ENCODE results near the gene INHBC.
A peak's percentile ranks its signal among the peaks of the same experiment; 100 is the strongest.
"Not testable (repeated sequence)": the region's sequence is repeated elsewhere in the genome, so short reads cannot be mapped to it uniquely, and the experiment has no call there.

INHBC gene

GRCh38 chr12:57429473-57430111 lies 5.0 kb upstream of the INHBC start:
- no peak for DNase-seq

DNA sequence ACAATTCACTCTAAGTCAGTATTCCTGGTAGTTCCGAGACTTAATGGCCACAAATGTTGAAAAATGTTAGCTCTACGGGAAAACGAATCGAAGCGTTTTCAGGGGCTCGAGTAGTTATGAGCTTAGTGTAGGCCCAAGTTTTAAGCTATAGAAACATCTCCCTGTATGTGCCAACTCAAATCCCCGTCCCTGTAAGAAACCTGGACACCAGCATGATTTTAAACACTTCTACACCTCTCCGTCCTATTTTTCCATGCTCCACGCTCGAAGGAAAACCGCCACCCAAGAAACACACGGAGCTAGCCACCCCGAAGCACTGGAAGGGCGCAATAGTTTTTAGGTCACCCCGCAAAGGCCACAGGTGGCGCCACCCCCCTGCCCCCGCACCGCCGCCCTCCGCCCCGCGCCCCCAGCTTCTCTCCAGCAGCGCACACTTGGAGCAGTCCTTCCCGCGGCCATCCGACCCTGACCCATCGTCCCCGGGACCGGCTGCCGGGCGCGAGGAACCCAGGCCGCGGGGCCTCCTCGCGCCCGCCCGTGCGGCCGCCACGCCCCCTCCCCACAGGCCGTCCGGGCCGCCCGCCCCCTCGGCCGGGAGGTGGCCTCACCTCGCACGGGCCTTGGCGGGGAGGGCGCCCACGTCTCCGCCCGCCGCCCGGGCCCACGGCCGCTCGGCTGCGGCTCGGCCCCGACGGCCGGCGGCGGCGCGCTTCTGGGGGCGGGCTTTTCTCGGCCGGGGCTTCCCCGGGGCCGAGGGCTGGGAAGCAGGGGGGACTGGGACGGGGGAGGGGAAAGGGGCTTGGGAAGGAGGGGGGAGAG lies 4.3 kb upstream of the INHBC start:
- DNase-seq = peak; percentile 80

GRCh38 chr12:57430931-57431566 lies 3.5 kb upstream of the INHBC start, which contains the start of gene R3HDM2:
Gene R3HDM2 (minus strand): TSS chr12:57431043. CDS start chr12:57310428, 120,615 bp downstream.
- peak; percentile 97 for DNase-seq

GRCh38 chr12:57431654-57432188 lies 2.9 kb upstream of the INHBC start:
- DNase-seq = no peak

DNA sequence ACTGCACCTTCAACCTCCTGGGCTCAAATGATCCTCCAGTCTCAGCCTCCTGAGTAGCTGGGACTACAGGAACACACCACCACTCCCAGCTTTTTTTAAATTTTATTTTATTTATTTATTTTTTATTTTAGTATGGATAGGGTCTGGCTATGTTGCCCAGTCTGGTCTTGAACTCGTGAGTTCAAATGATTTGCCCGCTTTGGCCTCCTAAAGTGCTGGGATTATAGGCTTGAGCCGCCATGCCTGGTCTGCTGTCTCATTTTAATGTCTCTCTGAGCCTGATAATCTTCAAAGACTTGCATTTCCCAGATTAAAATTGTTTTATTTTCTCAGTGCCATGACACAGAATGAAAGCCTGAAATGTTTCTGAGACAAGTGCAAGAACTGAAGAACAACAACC lies 1.2 kb upstream of the INHBC start:
- DNase-seq = no peak

DNA sequence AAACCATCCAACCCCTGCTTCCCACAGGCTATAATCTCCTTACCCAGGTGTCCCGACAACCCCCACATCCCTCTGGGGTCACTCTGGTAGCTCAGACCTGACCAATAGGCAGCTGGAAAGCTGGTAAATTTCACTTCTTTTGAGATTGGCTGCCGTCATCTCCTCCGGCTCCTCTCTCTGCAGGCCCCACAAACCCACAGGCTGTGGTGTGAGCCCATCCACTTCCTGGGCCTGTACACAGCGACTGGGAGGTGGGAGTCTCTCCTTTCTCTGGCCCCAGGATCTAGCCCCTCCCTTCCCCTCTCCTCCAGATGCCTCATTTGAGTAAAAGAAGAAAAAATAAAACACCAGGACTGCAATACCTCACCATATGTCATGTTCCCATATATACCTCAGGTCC lies 709 bp downstream of the INHBC start:
- DNase-seq = no peak

DNA sequence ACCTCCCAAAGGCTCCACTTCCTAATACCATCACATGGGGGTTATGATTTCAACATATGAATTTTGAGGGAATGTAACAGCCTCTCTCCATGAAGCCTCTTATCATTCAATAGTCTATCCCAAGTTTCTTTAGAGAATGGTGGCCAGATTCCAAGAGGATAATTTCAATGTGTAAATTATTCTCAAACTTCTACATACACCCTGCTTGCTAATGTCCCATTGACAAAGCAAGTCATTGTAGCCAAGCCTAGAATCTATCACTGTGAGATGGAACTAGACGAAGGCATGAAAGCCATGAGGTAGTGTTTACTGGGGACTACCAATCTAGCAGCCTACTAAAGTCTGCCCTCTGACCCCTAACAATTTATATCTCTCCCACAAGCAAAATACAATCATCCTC lies 3.8 kb downstream of the INHBC start:
- DNase-seq = no peak

- DNase-seq = no peak
These were observed 5.2 kb downstream of the INHBC start for GRCh38 chr12:57439762-57440266.

DNA sequence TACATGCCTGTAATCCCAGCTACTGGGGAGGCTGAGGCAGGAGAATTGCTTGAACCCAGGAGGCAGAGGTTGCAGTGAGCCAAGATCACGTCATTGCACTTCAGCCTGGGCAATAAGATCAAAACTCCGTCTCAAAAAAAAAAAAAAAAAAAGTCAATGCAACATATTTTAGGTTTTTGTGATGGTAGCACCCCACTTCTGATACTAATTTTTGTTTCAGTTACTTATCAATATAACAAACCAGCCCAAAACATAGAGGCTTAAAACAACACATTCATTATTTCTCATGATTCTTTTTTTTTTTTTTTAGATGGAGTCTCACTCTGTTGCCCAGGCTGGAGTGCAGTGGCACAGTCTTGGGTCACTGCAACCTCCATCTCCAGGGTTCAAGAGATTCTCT lies 6.8 kb downstream of the INHBC start:
- not testable (repeated sequence) for DNase-seq

GRCh38 chr12:57441846-57442427 lies 7.4 kb downstream of the INHBC start:
- DNase-seq = no peak

DNA sequence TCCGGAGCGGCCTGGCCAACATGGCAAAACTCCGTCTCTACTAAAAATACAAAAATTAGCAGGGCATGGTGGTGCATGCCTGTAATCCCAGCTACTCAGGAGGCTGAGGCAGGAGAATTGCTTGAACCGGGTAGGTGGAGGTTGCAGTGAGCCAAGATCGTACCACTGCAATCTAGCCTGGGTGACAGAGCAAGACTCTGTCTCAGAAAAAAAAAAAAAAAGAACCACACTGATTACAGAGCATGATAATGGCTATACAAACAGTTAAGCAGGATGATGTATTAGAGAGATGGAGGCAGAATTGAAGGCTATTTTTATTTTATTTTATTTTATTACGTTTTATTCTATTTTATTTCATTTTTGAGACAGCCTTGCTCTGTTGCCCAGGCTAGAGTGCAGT lies 9.8 kb downstream of the INHBC start:
- DNase-seq = not testable (repeated sequence)

DNA sequence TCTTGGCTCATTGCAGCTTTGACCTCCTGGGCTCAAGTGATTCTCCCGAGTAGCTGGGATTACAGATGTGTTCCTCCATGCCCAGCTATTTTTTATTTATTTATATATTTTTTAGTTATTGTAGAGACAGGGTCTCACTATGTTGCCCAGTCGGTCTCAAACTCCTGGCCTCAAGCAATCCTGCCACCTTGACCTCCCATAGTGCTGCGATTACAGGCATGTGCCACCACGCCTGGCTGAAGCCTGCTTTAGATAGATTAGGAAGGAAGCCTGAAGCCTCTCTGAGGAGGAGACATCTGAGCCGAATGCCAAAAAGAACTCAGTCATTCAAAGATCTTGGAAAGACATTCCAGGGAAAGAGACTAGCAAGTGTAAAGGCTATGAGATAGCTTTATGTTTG lies 10.2 kb downstream of the INHBC start:
- no peak for DNase-seq

- DNase-seq = no peak
These were observed 11.8 kb downstream of the INHBC start for GRCh38 chr12:57446292-57446960.

DNA sequence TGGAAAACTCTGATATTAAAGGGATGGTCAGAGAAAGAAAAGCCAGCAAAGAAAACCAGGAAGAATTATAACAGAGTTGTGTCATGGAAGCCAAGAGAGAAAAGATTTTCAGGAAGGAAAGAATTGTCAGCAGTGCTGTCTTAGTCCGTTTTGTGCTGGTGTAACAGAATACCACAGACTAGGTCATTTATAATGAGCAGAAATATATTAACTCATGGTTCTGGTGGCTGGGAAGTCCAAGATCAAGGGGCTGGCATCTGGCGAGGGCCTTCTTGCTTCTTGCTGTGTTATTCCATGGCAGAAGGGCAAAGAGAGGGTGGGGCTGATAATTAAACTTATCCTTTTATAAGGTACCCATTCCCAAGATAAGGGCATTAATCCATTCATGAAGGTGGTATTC lies 14.1 kb downstream of the INHBC start:
- DNase-seq = no peak

GRCh38 chr12:57449375-57449774 lies 14.8 kb downstream of the INHBC start:
- DNase-seq = no peak

- DNase-seq = no peak
These were observed 15.5 kb downstream of the INHBC start for GRCh38 chr12:57450057-57450456.

DNA sequence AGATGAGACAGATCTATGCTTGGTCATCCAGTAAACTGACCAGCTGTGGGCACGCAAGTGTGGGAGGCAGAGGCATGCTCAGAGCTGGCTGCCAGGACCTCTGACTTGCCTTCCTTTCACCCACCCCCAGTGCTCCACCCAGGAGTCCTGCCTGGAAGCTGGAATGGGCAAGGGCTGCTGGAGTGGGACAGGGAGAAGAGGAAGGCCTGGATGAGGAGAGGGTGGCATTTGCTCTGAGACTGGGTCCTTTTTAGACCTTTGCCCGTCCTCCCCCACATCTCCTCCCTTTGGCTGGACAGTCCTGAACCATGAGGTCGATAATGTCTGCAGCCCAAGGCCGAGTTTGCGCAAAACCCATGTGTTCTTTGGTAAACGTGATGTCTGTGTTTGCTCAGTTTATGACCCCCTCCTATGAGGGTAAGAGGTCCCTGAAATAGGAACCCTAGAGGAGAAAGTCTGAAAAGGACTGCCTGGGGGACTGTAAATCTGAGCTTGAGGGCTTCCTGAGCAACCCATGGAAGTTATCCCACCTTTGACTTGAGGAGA lies 16.7 kb downstream of the INHBC start:
- no peak for DNase-seq

DNA sequence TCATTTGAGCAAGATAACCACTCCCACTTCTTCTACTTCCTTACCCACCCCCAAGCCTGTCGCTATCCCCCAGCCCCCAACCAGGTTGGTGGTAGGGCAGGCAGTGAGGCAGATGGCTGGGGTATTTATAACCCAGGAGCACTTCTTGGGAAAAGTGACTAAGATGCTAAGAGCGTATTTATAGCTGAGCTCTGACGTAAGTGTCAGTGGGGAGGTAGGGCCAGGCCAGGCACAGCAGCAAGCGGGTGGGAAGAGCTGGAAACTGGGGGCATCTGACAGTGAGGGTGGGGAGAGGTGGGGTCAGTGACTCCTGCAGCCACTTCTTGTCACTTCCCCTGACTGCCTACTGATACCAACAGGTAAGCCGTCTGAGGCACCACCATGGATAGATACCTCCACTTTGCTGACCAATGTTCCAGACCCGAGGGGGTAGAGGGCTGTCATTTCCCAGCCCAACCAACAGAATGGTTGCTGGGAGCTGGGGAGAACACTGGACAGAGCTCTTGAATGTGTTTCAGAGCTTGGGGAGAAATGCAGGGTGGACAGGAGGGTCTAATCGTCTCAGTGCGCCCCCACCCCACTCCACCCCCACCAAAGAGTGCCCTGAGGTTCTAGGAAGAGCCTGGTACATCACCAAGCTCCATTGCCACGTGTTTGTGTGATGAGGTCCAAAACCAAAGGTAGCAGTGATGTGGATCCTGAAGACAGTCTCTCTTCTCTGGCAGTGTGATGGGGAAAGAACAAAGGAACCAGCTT lies 17.8 kb downstream of the INHBC start:
- no peak for DNase-seq

- DNase-seq = peak; percentile 69
These were observed 18.4 kb downstream of the INHBC start for GRCh38 chr12:57452937-57453509.

- DNase-seq = no peak
These were observed 19.6 kb downstream of the INHBC start for GRCh38 chr12:57454213-57454565.
